GM19467 (cell line): ENCODE measurements around the gene RASA3.

Experiments
- ATAC-seq: cut with Tn5 transposase; IDR thresholded peaks from one replicate; pipeline ENCODE4 v1.9.1; 2021; ENCODE audit warnings: mild to moderate bottlenecking, moderate library complexity; ENCODE audit not compliant: unreplicated experiment

The RASA3 gene

DNA sequence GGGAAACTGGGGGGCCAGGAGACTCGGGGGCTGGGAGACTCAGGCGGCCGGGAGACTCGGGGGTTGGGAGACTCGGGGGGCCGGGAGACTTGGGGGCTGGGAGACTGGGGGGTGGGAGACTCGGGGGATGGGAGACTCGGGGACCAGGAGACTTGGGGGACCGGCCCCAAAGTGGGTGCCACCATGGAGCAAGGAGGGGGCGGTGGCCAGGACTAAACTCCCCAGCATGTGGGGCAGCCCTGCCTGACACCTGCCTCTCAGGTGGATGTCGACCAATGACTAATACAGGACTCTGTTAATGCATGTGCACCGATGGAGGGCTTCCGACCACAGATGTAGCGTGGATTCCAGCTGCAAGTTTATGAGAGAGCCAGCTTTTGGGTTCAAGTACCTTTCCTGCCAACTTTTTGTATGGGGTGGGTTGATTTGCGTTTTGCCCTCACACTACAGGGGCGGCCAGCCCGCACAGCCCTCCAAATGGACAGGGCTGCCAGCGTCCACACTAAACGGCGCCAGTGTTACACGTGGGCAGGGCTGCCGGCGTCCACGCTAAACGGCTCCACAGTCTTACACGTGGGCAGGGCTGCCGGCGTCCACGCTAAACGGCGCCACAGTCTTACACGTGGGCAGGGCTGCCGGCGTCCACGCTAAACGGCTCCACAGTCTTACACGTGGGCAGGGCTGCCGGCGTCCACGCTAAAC is 62.2 kb downstream of the RASA3 start:
- ATAC-seq, result no peak

DNA sequence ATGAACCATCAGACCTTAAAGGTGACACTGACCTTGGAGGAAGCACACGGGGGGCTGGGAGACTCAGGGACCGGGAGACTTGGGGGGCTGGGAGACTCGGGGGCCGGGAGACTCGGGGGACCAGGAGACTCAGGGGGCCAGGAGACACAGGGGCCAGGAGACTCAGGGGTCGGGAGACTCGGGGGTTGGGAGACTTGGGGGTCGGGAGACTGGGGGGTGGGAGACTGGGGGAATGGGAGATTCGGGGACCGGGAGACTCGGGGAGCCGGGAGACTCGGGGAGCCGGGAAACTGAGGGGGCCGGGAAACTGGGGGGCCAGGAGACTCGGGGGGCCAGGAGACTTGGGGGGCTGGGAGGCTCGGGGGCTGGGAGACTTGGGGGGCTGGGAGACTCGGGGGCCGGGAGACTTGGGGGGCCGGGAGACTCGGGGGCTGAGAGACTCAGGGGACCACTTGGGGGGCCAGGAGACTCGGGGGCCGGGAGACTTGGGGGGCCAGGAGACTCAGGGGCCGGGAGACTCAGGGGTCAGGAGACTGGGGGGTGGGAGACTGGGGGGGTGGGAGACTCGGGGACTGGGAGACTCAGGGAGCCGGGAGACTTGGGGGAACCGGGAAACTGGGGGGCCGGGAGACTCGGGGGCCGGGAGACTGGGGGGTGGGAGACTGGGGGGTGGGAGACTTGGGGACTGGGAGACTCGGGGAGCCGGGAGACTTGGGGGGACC is 62.9 kb downstream of the RASA3 start:
- no peak for ATAC-seq

DNA sequence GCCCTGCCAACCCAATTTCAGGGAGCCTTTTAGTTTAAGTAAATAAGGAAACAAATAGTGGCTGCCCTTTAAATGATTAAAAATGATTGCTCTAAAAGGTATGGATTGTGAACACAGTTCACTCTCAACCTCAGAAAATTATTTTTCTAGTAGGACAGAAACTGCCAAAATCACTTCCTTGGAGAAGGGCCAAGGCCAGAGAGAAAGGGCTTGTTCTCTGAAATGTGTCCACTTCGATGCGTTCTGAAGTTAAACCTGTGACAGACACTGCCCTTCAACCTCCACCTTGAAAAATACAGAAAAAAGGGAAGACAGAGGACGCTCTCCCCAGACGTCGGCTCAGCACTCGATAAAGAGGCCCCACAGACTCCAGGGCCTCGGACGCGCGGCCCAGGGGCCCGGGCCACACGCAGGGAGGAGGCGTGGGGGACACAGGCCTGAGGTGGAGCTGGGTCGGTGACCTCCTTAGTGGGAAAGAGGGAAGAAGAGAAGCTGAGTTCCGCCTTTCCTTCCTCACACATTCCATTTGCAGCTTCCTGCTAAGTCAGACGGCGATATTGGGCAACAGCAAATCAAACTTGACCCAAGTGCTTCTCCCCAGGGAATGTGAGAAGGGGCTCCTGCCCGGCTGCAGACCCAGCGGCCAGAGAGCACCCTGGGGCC is 63.6 kb downstream of the RASA3 start:
- no peak for ATAC-seq

DNA sequence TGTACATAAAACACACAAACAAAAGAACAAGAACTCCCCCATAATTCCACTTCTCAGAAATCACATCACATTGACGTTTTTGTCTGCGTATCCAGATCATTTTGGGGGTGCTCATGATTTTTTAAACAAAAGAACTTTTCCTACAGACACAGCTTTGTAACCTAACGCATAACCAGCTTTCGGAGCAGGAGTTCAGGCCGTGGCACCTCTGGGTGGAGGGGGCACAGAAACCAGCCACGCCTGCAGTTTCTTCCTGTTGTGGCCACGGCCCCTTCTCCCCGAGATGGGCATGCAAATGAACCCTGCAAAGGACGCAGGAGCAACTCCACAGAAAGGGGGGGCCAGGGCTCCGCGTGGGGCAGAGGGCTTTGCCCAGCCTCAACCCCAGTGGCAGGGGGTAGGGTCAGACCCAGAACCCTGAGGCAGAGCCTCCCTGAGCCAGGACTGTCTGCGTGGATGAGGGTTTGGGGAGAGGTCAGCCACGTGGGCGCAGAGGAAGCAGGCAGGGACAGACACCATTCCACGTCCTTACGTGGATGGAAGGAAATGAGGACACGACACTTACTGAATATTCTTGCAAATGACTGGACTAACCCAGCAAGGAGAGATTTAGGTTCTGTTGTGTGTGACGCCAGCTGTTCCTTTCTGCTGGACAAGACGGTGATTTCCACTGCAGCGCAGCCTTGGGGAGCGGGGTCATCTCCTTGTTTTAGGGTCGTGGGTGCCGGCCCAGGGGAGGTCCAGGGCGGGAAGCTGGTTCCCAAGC is 64.4 kb downstream of the RASA3 start:
- peak; percentile 29 for ATAC-seq

DNA sequence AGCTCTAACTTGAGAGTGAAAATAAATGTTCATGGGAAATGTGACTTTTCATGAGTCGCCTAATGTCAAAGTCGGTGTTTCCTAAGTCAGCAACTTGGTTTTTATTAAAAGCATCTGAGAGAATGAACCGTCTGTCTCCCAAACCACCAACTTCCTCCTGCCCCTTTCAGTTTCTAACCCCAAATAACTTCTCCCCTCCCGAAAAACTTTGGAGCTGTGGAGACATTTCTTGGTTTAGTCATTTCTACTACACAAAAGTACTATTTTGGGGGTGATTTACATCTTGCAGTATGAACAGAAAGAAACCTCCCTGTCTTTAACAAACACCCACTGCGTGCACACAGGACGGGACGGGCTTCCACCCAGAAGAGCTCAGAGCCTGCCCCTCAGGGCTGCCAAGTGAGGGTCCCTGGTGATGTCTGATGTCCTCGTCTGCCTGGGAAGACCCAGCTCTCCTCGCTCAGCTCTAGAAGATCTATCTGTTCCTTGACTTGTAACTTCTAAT is 65.0 kb downstream of the RASA3 start:
- ATAC-seq, result peak; percentile 47

DNA sequence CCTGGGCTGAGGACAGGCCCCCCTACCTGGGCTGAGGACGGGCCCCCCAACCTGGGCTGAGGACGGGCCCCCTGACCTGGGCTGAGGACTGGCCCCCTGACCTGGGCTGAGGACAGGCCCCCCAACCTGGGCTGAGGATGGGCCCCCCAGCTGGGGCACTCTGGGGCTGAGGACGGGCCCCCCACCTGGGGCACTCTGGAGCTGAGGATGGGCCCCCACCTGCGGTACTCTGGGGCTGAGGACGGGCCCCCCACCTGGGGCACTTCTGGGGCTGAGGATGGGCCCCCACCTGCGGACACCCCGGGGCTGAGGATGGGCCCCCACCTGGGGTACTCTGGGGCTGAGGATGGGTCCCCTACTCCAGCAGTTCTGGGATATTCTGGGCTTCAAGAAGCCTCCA is 65.5 kb downstream of the RASA3 start:
- no peak for ATAC-seq

DNA sequence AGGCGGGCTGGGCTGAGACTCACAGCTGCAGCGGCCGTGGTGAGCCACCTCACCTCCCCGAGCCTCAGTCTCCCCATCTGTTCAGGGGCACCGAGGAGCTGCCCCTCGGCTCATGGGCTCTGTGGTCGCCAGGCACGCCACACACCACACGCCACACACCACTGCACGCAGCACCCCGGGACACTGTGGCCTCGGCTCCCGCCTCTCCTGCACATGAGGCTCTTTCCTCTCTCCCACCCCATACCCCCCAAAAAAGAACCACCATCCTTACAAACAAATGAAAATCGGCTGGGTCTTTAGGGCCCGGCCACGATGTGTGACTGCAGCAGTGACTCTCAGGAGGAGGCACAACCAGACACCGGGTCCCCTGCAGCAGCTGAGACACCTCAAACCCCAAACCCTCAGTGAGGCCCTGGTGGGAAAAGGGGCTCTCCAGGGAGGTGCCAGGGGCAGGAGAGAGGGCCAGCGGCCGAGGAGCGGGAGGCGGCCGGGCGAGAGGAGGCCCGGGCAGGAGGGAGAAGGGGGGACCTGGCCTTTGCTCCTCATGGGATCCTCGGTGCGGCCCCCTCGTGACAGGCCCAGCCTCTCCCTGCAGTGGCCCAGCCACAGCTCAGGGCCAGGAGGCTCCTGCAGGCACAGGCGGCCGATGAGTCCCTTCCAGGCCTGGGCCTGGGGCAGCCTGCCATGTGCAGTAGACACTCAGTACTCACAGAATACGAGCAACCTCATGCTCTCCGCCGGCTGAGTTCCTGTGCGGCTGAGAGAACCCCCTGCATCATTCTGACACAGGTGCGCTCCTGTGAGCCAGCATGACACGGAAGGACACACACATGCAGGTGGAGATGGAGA is 66.3 kb downstream of the RASA3 start:
- no peak for ATAC-seq

DNA sequence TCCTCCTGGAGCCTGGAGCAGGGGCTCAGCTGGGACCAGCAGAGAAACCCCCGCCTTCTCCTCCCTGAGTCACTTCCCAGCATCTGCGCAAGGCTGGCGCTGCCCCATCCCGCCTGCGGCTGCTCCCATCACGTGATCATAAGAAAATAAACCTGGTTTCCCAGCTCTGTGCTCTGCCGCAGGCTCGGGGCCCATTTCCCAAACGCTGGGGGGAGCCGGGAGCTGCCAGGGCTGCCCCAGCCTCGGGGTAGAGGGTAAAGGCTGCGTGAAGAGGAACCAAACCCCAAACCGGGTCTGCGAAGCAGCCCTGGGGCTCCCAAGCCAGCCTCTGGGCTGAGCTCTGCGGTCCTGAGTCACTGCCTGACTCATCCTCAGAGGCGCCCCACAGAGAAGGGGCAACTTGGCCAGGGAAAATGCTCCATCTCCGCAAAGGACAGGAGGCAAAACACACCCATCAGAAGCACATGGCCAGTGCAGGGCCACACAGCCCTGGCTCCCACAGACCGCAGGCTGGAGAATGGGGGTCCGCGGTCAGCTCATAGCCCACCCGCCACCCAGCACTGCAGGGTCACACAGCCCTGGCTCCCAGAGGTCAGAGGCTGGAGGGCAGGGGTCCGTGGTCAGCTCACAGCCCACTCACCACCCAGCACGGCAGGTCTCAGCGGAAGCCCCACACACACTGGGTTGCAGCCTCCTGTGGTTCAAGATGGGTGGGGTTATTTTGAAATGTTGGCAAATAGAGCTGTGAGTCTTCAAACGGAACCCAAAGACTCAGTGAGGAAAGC is 67.1 kb downstream of the RASA3 start:
- ATAC-seq, result peak; percentile 43

DNA sequence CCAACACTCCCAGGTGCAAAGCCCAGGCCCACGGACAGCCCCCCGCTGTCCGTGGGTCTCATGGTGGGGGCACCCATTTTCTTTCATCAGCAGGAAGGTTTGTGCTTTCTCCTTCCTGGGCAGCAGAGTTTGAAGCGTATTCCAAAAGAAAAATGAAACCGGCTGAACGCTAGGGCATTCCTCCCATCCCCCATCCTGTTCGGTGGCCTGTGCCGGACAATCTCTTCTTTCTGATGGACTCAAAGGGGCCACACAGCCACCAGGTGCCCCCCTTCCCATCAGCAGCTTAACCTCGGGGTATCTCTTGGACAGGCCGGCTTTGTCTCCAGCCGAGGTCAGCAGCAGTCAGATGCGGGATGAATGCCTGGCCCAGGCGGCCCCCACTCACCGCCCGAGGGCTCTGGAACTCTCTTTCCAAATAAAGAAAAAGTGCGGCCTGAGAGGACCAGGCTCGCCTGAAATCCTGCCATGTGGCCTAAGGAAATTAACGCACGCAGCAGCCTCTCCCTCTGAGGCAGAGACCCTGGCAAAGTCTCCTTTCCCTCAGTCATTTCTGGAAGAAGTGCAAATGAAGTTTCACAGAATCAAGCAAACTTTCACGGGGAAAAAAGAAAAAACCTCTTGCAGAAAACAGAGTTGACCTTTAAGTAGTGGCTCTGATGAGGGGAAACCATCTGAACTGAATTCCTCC is 67.8 kb downstream of the RASA3 start:
- ATAC-seq, result no peak

DNA sequence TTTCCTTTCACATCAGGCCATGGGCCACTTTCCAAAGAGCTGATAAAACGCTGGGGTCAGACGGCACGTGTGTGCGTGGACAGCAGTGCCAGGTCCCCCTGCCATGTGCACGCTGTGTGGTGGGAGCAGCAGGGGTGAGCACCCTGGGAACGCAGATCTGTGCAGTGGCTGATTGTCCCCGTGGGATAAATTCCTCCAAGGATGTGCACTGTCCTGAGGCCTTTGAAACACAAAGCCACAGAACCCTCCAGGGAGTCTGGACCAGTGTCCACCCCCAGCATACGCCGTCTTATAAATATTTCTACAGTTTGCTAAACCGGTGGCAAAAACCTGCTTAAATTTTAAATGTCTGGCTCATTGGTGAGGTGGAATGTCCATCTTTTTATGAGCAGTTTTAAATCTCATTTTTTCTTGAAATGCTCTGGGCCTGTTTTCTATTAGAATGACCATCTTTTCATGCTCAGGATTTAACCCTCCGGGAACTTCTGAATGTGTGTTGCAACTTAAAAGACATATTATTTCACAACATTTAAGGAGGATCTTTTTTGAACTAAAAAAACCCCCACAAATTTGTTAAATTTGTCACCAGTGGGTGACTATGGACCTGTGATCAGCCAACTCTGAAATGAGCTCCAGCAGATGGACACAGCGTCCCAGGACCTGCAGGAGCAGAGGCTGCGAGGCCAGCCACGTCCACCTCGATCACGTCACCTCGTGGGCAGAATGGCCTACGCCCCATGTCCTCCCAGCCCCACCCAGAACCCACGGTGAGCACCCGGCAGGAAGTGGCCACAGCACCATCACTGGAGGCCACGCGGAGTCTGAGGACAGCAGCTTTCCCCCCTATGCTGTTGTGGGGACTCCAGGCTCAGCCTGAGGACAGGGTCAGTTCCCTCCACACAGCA is 68.6 kb downstream of the RASA3 start:
- ATAC-seq, result no peak

DNA sequence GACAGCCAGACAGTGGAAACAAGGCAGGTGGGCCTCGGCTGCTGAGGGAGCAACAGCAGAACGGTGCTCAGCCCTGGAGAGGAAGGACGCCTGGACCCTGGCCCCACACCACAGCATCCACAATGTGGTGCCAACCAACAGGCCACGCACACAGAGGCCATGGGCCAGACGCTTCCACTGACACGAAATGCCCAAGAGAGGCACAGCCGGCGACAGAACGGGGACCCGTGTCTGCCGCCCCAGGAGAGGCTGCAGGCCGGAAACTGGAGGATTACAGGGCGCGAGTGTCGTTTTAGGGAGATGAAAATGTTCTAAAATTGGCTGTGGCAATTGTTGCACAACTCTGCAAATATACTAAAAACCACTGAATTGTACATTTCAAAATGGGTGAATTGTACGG is 69.7 kb downstream of the RASA3 start:
- no peak for ATAC-seq

DNA sequence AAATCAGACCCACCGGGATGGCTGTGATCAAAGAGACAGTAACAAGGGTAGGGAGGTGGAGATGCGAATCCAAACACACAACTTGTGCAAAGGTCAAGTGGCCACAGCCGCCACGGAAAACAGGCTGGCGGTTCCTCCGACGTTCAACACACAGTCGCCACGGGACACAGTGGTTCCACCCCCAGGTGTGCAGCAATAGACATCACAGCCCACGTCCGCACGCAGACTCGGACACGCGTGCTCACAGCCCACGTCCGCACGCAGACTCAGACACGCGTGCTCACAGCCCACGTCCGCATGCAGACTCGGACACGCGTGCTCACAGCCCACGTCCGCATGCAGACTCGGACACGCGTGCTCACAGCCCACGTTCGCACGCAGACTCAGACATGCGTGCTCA is 70.1 kb downstream of the RASA3 start:
- ATAC-seq, result no peak

DNA sequence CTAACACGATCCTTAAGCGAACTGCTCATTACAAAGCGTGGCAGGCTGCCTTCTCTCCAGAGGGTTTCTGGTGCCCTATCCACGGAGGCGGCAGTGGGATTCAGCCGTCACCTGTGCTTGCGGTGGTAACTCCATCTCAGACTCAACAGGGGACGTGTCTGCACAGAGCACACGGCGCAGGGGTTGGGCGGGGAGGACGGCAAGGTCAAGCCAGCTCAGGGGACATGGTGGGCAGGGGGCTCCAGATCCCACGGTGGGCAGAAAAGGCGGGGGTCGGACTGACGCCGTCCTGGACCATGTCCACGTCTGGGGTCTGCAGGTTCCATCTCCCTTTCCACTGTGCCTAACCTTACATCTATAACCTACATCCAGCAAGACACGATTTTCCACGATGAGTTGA is 70.7 kb downstream of the RASA3 start:
- ATAC-seq, result no peak

DNA sequence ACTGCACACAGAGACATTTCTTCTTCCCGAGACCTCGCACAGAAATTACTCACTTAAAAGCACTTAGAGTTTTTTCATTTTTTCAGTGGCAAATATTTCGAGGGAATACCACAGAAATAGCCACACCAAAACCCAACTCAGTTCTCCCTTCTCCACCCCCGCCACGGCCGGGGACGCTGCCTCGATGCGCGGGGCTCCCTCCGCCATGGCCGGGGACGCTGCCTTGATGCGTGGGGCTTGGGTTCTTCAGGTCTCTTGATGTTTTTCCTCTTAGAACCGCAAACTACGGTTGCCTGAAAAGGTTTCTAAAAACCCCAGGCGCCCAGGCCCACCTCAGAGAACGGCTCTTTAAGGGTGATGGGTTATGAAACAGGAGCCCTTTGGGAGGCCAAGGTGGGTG is 71.4 kb downstream of the RASA3 start:
- ATAC-seq, result no peak

DNA sequence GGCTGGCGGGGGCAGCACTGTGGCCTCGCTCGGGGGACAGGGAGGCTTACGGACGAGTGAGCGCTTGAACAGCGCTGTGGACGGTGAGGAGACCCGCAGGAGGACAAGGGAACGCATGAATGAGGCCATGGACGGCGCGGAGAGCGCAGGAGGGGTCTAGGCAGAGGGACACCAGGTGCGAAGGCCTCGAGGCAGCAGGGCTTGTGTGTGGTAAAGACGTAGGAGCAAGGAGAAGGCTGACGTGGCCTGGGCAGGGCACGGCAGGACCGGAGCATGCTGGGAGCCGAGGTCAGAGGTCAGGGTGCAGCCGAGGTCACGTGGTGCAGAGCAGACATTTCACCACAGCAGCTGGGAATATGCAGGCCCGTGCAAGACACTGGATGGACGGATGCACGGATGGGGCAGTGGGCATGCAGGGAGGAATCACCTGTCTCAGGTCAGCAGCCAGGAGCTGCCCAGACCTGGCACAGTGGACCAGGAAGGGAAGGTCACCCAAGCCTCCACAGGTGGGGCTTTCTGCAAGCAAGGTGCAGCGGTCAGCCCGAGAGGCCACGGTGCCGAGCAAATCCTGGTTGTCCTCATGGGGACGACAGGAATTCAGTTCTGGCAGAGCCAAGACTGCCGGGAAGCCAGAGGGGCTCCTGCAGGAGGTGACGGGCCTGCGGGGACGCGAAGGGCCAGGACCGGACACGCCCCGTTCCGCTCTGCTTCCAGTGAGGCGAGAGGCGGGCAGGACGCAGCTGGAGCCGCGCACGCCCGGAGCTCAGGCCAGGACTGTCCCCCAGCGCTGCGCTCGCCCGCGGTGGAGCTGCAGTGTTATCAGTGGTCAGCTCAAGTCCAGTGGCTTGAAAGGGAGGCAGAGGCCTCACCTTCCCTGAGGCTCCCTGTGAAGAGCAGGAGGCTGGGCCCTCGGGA is 72.2 kb downstream of the RASA3 start:
- ATAC-seq, result no peak

DNA sequence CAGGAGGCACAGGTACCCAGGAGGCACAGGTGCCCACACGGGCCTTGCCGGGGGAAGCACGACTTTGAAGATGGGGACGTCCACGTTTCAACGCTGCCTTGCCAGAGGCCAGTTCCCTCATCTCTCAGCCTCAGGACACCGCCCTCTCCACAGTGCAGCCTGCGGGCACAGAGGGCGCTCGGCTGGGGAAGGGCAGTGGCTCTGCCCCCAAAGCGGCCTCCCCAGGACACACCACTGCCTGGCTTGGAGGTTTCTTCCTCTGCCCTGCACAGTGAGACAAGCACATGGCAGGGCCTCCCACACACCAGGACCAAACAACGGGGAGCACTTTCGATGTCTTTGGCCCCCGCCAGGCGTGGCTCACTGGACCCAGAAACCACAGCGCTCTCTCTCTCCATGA is 73.0 kb downstream of the RASA3 start:
- ATAC-seq, result no peak
